GM19043 (cell line): ENCODE measurements around the gene EHF.

Experiments
- ATAC-seq: cut with Tn5 transposase; IDR thresholded peaks from one replicate; pipeline ENCODE4 v1.9.1; 2021; ENCODE audit warnings: low read depth; ENCODE audit not compliant: unreplicated experiment

Gene EHF

DNA sequence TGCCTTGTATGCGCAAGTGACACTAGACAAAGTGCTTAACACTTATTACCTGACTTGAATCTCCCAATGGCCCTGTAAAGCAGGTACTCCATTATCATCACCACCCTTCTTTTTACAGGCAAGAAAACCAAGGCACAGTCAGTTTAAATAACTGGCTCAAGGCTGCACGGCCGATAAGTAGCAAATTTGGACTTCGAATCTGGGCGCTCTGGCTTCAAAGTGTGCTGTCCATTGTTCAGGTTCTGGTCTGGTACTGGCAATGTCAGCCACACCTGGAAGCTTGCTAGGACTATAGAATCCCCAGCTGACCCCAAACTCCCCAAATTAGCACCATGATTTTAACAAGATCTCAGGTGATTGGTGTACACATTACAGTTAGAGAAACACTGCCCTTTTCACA, 19.3 kb upstream of the EHF start:
- ATAC-seq = no peak

DNA sequence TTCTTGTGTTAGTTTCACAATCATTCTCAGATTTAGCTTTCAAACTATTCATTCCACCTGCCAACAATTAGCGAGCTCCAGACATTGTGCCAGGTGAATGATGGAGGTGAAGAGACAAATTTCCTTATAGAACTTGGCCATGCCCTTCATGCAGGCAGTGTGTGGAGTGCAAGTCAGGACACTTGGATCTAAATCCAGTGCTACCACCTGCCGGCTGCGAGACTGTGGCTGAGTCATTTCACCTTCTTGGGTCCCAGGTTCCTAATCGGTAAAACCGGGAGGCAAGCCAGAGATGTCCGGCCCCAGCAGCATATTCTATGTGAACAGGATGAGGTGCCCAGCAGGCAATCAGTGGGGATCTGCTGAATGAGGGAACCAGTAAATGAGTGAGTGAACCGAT, 18.6 kb upstream of the EHF start:
- ATAC-seq = no peak

DNA sequence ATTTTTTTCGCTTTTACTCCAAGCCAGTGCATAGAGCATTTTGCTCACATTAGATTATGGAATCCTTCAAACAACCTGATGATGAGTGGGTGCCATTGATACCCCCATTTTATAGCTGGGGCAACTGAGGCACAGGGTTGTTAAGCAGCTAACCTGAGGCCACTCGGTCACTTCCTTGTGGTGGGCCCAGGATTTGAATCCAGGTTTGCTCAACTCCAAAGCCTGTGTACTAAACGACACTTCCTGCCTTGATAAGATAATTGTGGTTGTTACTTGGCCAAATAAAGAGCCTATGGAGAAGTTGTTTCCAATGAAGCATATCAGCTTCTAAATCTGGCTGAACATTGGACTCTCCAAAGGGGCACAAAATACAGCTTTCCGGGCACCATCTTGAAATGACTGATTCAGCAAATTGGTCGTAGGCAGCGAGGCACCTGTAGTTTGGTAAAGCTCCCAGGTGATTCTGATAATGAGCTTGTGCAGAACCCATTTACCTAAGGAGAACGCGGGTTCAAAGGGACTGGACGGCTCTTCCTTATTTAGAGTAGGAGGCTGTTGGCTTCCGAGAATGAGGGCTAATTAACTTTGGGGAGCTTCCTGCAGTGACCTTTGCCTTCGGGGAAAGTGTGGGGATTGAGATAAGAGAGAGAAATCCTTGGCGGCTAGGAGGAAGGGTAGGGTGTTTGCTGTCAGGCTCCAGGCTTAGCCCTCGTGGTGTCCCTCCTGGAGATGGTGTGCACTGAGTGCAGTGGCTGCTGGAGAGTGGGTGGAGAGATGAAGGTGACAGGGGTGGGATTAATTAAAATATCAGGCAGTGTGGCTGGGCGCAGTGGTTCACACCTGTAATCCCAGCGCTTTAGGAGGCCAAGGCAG, 17.5 kb upstream of the EHF start:
- ATAC-seq = no peak

DNA sequence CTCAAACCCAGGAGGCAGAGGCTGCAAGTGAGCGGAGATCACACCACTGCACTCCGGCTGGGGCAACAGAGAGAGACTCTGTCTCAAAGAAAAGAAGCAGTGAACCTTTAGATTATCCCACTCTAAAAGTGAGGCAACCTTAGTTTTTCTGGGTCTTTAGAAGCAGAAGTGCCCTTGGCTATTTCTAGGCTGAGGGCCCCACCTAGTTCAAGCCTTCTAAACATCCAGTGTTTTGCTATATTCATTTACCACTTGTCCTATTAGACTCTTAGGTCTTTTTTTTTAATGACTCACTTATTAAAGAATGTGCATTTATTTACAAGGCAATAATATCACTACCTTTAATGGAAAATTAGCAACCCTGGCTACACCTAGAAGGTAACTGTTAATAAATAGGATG, 16.7 kb upstream of the EHF start:
- no peak for ATAC-seq

DNA sequence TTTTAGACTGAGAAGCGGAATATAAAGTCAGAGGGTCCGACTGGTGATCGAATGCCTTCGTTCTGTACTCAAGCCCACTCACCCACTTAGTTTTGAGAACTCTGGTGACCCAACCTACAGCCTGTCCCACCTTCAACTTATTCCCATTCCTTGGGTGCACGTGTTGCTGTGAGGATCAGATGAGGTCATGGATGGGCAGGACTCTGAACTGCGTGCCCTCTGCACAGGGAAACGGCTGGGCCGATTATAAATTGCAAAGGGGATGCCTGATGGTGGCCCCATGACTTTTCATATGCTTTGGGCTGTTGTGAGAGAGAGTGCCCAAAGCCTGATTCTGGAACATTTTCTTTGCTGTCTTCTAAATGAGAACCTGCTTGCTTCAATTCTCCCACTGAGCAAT, 16.0 kb upstream of the EHF start:
- no peak for ATAC-seq

DNA sequence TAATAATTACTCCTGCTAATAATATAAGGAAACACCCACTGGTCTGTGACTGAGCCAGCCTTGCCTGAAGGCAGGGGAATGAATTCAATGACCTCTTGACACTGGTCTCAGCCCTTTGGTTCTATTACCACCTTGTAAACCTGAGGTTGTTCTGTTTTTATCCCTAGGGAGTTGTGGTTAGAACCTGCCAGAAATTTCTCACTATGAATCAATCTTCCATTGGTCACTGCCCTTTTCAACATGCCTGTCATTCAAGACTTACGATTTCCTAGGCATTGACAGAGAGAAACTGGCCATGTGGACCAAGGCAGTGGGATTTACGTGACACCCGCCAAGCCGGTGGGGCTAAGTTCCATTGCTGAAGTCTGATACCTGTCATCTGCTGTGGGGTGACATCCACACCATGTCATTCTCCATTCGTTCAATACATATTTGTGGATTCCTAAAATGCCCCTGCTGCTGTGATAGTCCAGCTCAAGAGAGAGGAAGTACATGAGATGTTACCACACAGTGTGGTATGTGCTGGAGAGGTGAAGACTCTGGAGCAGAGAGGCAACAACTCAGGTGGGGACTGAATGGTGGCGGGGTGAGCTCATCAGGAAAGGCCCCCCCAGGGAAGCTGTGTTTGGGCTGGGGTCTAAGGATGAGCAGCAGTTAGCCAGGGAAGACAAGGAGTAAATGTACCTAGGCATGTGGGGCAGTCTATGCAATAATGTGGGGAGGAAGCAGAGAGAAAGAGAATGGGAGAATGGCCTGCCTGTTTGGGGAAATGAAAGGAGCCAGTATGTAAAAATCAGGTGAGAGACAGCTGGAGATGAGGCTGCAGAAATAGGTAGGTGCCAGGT, 15.2 kb upstream of the EHF start:
- ATAC-seq = no peak

DNA sequence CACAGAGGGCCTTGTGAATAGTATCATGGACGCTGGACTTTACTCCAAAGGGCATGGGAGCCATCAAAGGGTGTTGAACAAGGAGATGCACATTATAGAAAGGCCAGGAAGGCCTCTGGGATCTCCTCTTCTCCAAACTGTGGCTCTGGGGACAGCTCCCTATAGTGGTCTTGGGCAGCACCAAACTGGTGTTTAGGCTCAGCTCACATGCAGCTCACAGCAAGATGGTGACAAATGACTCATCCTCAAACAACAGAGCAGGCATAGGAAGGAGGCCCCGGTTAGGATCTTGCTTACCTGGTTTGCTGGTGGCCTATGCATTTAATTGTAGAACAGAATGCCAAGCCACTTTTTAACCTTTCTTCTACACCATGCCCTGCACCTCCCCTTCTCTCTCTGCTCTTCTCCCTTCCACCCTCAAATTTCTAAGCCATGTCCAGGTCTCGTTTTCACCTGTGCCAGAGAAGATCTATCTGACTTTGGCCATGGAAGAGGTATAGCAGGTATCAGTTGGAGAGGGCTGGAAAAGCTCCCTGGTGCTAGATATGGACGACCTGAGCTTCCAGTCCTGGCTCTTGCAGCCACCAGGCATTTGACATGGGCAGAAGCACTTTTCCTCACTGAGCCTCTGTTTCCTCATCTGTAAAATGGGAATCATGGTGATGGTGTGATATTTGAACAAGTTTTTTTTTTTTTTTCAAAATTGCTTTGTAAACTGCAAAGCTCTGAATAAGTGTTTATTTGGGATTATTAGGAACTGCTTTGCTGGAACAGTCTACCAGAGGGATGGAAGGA, 14.4 kb upstream of the EHF start:
- ATAC-seq = no peak

DNA sequence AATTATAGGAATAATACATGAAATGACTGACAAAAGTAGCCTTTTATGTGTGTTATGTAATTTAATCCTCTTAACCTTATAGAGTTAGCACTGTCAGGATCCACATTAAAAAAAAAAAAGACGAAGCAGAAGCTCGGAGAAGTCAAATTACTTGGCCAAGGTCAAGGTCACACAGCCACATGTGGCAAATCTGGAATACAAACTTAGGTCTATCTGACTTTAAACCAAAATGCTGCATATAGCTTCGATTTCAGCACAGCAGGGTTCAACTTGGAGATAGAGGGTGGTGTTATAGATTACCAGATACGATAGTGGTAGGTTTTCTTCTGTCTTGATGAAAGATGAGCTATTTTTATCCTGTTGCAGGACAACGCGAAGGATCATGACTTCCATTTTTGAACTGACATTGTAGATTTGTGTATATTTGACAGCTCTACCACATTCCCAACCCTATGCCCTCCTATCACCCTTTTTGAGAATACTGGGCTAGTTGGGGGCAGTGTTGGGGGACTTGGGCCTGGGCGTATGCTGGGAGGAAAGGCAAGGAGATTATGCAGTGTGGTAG, 11.6 kb upstream of the EHF start:
- no peak for ATAC-seq

DNA sequence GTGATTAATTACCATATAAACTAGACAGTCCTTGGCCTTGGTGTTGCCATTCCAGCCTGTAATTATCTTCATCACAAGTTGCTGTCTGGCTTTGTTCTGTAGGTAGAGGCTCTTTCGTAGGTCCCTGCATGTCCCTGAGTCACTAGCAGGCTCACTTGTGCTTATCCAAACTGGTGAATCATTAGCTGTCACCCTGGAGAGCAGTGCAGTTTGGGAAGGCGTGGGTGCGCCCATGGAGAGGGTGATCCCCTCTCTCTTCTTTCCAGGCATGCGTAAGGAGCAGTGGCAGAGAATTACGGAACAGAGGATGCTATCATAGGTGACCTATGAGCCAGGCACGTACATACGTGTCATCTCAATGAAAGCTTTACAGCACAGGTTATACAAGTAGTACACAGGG, 11.0 kb upstream of the EHF start:
- ATAC-seq = no peak

DNA sequence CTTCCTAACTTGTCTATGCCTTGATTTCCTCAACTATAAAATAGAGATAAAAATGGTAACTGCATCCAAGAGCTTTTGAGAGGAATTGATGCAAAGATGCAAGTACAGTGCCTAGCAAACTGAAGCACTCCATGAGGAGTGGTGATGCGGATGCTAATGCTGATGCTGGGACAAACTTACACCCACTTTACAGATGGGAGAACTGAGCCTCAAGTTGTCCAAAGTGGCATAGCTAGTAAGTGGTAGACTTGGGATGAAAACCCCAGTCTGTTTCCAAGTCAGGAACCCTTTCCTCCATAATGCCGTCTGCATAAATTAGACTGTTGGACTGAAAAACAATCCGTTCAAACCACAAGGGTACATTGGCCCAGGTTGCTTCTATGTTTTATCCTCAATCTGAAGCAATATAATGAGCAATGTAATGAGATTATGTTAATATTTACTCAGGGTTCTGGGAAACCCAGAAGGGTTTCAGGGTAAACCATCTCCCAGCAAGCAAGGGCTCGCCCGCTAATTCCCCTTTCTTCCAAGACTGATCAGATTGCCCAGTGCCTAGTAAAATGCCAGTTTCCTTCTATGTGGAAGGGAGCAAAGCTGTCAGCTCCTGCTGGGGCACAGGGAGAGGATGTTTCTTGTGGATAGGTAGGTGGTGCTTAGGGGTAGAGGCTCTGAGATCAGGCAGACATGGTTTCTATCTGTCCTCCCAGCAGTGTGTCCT, 10.4 kb upstream of the EHF start:
- ATAC-seq = no peak

DNA sequence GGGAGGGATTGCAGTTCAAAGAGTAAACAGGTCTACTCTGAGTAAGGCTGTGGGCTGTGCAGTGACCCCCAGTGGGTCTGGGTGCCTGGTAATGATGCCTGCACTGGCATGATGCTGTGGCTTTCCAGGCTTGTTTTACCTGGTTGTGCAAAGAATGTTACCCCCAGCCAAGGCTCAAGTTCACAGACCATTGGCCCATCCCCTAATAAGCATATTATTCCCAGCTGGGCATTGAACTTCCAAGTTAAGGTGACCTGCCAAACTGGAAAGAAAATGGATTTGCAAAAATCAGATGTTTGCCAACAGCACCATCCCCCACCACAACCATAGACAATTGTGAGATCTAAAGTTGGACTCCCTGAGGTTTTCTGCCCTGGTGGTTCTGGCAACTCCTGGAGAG, 7.9 kb upstream of the EHF start:
- no peak for ATAC-seq

DNA sequence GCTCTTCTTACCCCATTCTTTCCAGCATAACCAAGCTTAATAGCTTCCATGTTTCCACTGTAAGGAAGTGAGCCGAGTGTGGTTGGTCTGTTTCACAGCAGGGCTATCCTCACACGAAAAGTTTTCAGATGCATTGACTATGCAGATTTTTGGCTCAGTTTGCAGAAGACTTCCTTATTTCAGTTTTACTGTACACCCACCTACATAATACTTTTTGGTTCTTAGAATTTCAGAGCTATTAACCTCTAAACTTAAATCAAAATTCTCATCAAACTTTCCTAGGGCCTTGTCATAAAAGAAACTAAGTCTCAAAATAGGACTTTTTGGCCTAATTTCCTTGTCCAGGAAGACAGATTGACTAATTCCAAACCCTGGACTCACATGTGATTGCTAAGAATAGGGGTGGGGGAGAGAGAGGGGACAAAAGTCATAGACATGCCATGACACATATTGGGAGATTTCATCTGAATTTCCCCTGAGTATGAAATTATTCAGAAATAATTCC, 7.3 kb upstream of the EHF start:
- peak; percentile 87 for ATAC-seq

DNA sequence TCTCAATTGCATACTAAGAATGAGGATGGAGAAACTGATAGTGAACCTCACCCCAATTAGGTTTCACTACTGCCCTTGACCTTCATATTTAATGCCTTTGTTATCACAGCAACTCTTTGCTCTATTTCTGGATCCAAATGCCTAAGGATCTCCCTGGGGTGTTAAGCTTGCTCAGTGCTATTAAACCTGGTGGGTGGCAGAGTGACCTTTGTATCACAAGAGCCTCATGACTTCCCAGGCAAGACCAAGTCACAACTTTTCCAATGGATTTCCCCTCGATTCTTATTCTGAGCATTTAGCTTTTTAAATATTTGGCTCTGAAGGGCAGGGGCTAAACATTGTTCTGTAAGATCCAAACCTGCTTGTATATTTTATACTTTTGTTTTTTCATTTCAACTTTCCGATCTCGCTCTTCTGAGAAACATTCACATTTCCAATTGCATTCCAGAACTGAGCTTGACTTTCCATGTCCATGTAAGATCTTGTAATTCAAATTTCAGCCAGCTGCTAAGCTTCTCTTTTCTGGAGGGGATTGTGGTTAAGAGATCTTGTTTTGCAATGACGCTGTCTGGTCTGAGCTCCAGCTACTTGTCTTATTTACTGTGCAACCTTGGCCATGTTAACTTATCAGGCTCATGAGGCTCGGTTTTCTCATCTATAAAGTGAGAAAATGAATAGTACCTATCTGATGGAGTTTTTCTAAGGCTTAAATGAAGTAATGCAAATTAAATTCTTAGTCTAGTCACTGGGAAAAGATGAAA, 6.4 kb upstream of the EHF start:
- ATAC-seq = no peak

DNA sequence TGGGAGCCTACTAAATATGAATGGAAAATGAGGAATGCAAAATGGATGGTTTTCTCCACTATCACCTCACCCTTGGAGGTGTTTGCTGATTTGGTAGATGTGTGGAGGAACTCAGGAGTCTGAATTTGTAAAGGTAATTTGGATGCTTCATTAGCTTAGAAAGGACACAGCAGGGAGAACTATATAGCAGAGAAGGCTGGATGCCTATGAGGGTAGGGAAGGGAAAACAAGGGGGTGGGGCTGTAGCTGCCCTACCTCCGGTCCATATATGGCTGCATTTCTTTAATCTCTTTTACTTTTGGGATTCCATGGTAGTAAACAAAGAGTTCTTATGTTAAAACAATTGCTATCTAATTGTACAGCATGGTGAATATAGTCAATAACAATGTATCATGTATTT, 4.8 kb upstream of the EHF start:
- no peak for ATAC-seq

DNA sequence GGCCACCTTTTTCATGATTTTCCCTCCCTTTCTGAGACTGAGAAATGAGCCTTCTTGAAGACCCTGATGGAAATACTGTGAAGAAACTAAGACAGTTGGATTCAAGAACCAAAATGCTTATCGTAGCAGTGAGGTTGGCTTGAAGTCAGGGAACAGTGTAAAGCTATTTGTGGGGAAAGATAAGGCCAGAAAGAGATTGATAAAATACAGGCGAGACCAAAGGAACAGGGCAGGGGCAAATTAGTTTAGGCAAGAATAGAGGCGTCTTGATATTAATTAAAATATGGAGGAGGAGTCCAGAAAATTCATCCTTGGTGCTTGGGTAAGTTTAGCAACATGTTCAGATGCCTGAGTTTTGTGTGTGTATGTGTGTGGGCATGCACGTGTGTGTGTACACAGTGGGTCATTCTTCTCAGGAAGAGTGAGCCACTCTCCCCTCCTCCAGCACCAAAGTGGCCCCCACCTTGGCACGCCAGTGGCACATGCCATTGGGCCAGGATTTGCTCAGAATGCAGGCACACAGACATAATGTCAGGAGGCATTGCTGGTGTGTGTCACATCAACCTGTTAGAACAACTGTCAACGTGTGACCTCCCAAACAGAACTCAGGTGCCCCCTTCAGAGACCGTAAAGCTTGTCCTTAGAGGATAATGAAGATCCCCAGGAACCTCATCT, 3.9 kb upstream of the EHF start:
- ATAC-seq = no peak

DNA sequence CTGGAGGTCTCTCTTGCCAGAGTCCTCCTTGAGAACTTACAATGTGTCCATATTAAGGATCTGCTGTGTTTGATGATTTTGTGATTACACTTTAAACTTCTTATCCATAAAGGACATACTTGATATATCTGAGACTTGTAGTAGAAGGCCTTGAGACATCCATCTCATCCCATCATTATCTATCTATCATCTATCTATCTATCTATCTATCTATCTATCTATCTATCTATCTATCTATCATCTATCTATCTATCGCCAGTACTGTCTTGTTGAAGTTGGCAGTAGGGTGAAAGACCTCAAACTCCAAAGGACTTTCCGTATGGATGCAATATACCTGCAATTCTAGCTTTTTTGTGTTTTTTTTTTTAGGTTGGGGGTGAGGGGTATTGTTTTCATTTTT, 2.5 kb upstream of the EHF start:
- ATAC-seq = no peak

DNA sequence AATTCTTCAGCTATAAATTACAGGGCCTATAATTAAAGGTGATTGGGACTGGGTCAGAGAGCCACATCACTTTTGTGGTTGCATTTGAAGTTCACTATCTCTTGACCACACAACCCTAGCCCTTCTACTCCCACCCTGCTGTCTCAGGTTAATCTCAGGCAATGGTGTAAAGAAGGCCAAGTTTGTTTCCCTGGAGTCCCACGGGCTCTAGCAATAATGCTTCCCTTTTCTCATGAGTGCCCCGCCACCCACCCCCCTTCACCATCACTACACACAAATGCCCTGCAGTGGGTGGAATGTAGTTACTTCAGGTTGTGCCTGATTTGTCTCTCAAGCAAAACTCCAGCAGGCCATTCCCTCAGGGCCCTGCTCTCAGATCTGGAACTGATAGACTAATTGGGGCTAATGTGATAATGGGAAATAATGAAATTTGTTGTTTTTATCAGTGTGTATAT, 1.8 kb upstream of the EHF start:
- ATAC-seq = no peak

DNA sequence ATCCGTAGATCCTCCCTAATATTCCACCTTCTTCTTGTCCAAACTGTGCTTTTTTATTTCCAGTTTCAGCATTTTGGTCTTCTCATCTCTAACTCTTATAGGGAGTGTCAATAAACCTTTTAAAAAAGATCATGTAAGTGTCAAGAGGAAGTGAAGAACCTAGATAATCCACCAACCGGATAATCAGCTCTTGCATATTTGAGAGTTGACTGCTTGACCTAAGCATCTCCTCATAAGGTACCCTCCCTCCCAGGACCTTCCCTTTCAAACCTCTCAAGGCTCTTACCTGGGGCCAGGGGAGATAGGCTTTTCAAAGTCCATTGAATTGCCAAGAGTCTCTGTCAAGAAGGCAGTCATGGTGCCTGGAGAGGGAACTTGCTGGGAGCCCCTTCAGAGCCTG, 691 bp upstream of the EHF start:
- no peak for ATAC-seq

DNA sequence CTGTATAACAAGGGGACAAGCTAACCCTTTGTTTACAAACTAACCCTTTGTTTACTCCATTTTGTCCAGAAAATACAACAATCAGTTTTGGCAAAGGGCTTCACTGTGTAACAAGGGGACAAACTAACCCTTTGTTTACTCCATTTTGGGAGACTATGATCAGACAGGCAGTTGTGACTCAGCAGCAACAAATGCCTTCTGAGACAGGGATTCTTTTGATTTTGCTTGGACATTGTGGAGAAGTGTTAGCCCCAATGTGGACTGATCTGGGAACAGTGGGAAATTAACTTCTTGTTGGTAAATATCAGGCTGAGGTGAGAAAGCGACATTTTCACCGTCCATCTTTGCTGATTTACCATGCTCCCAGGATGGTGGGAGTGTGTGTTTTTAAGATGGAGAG, 983 bp downstream of the EHF start:
- no peak for ATAC-seq
